LNCaP clone FGC (cell line): ENCODE results near the gene PTPRT.

Source experiments
- DNase-seq: peaks from one replicate; pipeline ENCODE4 v3.0.0-alpha.2; 2011; ENCODE audit warnings: low read depth
- H3K4me3 ChIP-seq: 2 replicates; pipeline ENCODE4 v1.5.1; 2011; ENCODE audit warnings: mild to moderate bottlenecking, low read depth, low read length, control low read depth
- CTCF ChIP-seq: IDR thresholded peaks from 2 replicates; pipeline ENCODE4 v1.5.1; 2012; ENCODE audit warnings: mild to moderate bottlenecking; ENCODE audit not compliant: control insufficient read depth, insufficient read depth; ENCODE audit errors: extremely low read depth

The PTPRT gene

GRCh38 chr20:42159808-42160207 is 1029.9 kb downstream of the PTPRT start:
- no peak for TF ChIP-seq CTCF
- DNase-seq: no peak
- no peak overlapping the region for H3K4me3 ChIP-seq

GRCh38 chr20:42158272-42158671 is 1031.4 kb downstream of the PTPRT start:
- no peak for TF ChIP-seq CTCF
- DNase-seq: no peak

GRCh38 chr20:42155586-42155985 is 1034.1 kb downstream of the PTPRT start:
- H3K4me3 ChIP-seq: no peak overlapping the region
- no peak for DNase-seq

More at GRCh38 chr20:42158272-42158671, 1031.4 kb downstream of the PTPRT start:
- H3K4me3 ChIP-seq: no peak overlapping the region

GRCh38 chr20:42152575-42152974 is 1037.1 kb downstream of the PTPRT start:
- H3K4me3 ChIP-seq: no peak overlapping the region
- no peak for TF ChIP-seq CTCF
- DNase-seq: no peak

More at GRCh38 chr20:42155586-42155985, 1034.1 kb downstream of the PTPRT start:
- no peak for TF ChIP-seq CTCF

- DNase-seq: no peak
- no peak overlapping the region for H3K4me3 ChIP-seq
- no peak for TF ChIP-seq CTCF
Observed at GRCh38 chr20:42150230-42150629, 1039.5 kb downstream of the PTPRT start.

GRCh38 chr20:42138729-42139128 is 1051.0 kb downstream of the PTPRT start:
- no peak for DNase-seq
- H3K4me3 ChIP-seq: no peak overlapping the region
- TF ChIP-seq CTCF: no peak
